Transverse colon (tissue), 4 donors: ENCODE measurements around the gene ARGLU1. TPM values are rescaled to one million over a fixed set of nuclear protein-coding genes. Genes with fewer than 3 reads are reported as not detected.
A peak's percentile ranks its signal among the peaks of the same experiment; 100 is the strongest.

Experiments
- DNase-seq: peaks from one replicate; pipeline ENCODE4 v3.0.0-alpha.2; 2019
- H3K27ac ChIP-seq, 4 donors: fragments of 200-600 bp; sonication (generic); 2 replicates each; pipeline ENCODE4 v1.5.1; 2016 to 2018; ENCODE audit warnings: inconsistent platforms in 4 of 4
- H3K27me3 ChIP-seq: fragments of 200-600 bp; sonication (generic); 2 replicates; pipeline ENCODE4 v1.5.1; 2017; ENCODE audit warnings: inconsistent platforms
- H3K36me3 ChIP-seq, 4 donors: fragments of 200-600 bp; sonication (generic); 2 replicates each; pipeline ENCODE4 v1.5.1; 2017 to 2019; ENCODE audit warnings: inconsistent platforms in 4 of 4
- H3K4me1 ChIP-seq, 4 donors: fragments of 200-600 bp; sonication (generic); 2 replicates each; pipeline ENCODE4 v1.5.1; 2017 to 2020; ENCODE audit warnings: inconsistent platforms in 4 of 4
- H3K4me3 ChIP-seq, 4 donors: fragments of 200-600 bp; sonication (generic); 1 replicate in 1 of 4; 2 replicates in 3 of 4; pipeline versions ENCODE4 v1.5.1 to v1.6.1; 2017 to 2019; ENCODE audit warnings: inconsistent platforms in 4 of 4
- H3K9me3 ChIP-seq, 2 donors: fragments of 200-600 bp; sonication (generic); 2 replicates each; pipeline ENCODE4 v1.5.1; 2017 to 2019; ENCODE audit warnings: inconsistent platforms in 2 of 2
- EP300 ChIP-seq: sonication (generic); formaldehyde crosslinking; IDR thresholded peaks from one replicate; pipeline ENCODE4 v1.6.1; 2017; ENCODE audit warnings: antibody characterized with exemption, low read depth
- POLR2A ChIP-seq: fragments of 450-650 bp; IDR thresholded peaks from one replicate; pipeline ENCODE4 v1.6.1; 2016; ENCODE audit warnings: antibody characterized with exemption, mild to moderate bottlenecking, moderate library complexity
- POLR2AphosphoS5 ChIP-seq, 3 donors: sonication (generic); formaldehyde crosslinking; IDR thresholded peaks; one replicate each; pipeline ENCODE4 v1.6.1; 2016; ENCODE audit warnings: antibody characterized with exemption in 3 of 3
- WGBS, 2 donors: methylation state at CpG; one replicate each; pipeline ENCODE4 v1.1.5; 2018; ENCODE audit warnings: low coverage in 1 of 2; 5-methylcytosine and 5-hydroxymethylcytosine counted together
- in situ Hi-C, 4 donors: fragments of 200-750 bp; cut with MboI; loops; one replicate each; pipeline versions ENCODE4 v1.15.0 to v1.15.1; 2017; ENCODE audit warnings: low sequenced_read_pairs in 3 of 4, low pct_ligation_motif_present in 1 of 4, low pct_unique_long_range_greater_than_20kb in 1 of 4
- intact Hi-C: fragments of 100-400 bp; cut with DNase I; formaldehyde crosslinking; loops from one replicate; pipeline ENCODE4 v1.15.1; 2023; ENCODE audit warnings: low total_unique reads
- total RNA-seq, 4 donors: library from RNA; depleted of rRNA; stranded (reverse); fragments of >200 nt; gene quantifications; one replicate each; pipeline ENCODE4 v1.1.0, GENCODE V29; 2016
- TF ChIP-seq, protein P1 (sequence below), 5 experiments: fragments of 200-600 bp in 3 of 5; fragments of 450-650 bp in 2 of 5; sonication (generic) in 3 of 5; IDR thresholded peaks; 1 replicate in 2 of 5; 2 replicates in 3 of 5; pipeline ENCODE4 v1.5.1; 2016 to 2017; ENCODE audit warnings: antibody characterized with exemption in 5 of 5, inconsistent platforms in 3 of 5, mild to moderate bottlenecking in 2 of 5, moderate library complexity in 1 of 5

ARGLU1 gene
- total RNA-seq, 4 donors from 2014 or later, result 106 to 155 (median 155) TPM

DNA sequence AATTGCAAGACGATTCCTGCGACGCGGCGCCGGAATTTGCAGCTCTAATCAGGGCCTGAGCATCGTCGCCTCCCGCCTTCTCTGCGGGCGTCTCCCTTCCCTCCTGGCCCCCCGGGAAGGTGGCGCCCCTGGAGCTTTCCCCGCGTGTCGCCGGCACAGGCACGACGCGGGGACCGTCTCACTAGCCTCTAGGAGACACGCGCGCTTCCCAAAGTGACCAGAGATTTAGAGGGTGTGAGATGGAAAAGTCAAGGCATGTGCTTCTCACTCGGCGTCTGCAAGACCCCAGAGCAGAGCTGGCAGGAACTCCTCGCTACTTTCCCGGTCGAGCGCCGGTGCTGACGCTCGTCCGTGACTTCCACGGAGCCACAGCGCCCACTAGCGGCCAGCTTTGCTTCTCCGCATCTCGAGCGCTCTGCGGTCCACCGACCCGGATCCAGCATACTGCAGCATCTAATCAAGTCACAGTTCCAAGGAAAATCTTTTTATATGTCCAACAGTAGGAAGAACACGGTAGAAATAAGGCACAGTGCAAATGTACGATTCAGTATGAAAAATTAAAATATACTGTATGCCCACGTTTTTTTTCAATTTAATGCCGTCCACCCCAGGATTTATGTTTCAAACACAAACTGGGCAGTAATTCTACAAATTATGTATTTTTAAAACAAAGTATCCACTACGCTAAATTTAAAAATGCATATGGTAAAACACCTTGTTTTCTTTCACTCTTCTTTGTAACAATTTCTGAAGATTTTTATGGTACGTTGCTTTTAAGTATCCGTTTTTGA is 31.5 kb downstream of the ARGLU1 start:
- peaks cover 0 to 3% (median under 1%) of the 10 kb centered on the region in 4 donors for H3K36me3 ChIP-seq
- no peaks in the 10 kb centered on the region for H3K9me3 ChIP-seq
- DNase-seq, result peak; percentile 93
- in situ Hi-C loops (loop anchor here in 2 of 4 donors (25.0 kb wide), 2 partner anchors 1949 to 1974 kb away; no protein-coding TSS in a partner anchor), intact Hi-C loops (no loop called here)
- peaks cover 3 to 14% (median 9%) of the 10 kb centered on the region in 4 donors for H3K4me1 ChIP-seq
- peaks cover 7% of the 10 kb centered on the region for H3K27me3 ChIP-seq
- WGBS, 2 donors, result 6 to 33% methylated on average over 7 to 39 of the region's 50 CpGs
- H3K4me3 ChIP-seq, result peak overlapping the region; percentile 47 to 88 (median 81)
- no peak for TF ChIP-seq POLR2A
- TF ChIP-seq EP300, result no peak
- TF ChIP-seq POLR2AphosphoS5 (IDR thresholded peaks at IDR 0.05), result peak in 1 of 3 donors; percentile 34
- TF ChIP-seq, protein P1, sequence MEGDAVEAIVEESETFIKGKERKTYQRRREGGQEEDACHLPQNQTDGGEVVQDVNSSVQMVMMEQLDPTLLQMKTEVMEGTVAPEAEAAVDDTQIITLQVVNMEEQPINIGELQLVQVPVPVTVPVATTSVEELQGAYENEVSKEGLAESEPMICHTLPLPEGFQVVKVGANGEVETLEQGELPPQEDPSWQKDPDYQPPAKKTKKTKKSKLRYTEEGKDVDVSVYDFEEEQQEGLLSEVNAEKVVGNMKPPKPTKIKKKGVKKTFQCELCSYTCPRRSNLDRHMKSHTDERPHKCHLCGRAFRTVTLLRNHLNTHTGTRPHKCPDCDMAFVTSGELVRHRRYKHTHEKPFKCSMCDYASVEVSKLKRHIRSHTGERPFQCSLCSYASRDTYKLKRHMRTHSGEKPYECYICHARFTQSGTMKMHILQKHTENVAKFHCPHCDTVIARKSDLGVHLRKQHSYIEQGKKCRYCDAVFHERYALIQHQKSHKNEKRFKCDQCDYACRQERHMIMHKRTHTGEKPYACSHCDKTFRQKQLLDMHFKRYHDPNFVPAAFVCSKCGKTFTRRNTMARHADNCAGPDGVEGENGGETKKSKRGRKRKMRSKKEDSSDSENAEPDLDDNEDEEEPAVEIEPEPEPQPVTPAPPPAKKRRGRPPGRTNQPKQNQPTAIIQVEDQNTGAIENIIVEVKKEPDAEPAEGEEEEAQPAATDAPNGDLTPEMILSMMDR (IDR thresholded peaks at IDR 0.05), result peak; percentile 95 to 97 (median 96)
- H3K27ac ChIP-seq, result peak overlapping the region; percentile 87 to 92 (median 91)

DNA sequence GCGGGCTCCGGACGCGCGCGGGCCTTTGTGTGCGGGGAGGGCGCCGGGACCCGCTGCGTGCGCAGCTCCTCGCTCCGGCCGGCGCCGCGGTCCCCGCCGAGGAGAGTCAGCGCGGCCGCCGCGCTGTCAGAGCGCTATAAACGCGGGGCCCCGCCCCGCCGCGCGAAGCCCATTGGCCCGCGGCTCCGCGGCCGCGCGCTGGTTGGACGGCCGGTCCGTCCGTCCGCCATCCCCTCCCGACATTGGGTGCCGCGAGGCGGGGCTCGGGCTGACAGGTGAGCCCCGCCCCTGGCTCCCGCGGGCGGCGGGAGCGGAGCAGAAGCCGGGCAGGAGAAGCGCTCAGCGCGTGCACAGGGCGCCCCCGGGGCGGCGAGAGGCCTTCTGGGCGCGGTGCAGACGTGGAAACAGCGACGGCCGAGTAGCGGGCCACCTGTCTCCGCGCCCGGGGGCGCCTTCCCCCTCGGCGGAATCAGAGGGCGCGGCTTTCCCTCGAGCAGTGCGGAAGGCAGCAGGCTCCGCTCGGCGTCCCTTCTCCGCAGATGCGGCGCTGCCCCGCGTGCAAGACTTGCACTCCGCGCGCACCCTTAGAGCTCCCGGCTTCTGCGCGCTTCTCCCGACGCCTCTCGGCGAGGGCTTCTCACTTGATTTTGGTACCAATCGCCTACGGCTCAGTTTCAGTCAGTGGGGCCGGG is 32.2 kb downstream of the ARGLU1 start, which contains the start of gene EFNB2:
EFNB2 (minus strand) TSS at position 111 of the 692 bp plus-strand sequence. CDS start 698 bp downstream, outside the sequence.
- peak within 1 kb of the TSS; percentile 89 to 92 (median 91) for H3K27ac ChIP-seq
- DNase-seq, result peak; percentile 93
- TF ChIP-seq, protein P1 (IDR thresholded peaks at IDR 0.05), result peak in 1 of 5 experiments; percentile 7
- no peak for TF ChIP-seq EP300
- peak; percentile 75 to 94 (median 90) for TF ChIP-seq POLR2AphosphoS5 (IDR thresholded peaks at IDR 0.05)
- peak; percentile 62 for TF ChIP-seq POLR2A
- H3K36me3 ChIP-seq, result no peaks in the 10 kb centered on the region
- WGBS, 2 donors, result 2% methylated on average over 22 of the region's 102 CpGs; no CpG with 5 or more reads in 1 of the 2 donors
- H3K4me1 ChIP-seq, result peaks cover 3 to 21% (median 12%) of the 10 kb centered on the region in 4 donors
- H3K9me3 ChIP-seq, result no peaks in the 10 kb centered on the region
- peaks cover 7% of the 10 kb centered on the region for H3K27me3 ChIP-seq
- peak within 1 kb of the TSS; percentile 74 to 88 (median 82) for H3K4me3 ChIP-seq
- in situ Hi-C loops (loop anchor here in 2 of 4 donors (25.0 kb wide), 2 partner anchors 1948 to 1973 kb away; no protein-coding TSS in a partner anchor), intact Hi-C loops (no loop called here)

DNA sequence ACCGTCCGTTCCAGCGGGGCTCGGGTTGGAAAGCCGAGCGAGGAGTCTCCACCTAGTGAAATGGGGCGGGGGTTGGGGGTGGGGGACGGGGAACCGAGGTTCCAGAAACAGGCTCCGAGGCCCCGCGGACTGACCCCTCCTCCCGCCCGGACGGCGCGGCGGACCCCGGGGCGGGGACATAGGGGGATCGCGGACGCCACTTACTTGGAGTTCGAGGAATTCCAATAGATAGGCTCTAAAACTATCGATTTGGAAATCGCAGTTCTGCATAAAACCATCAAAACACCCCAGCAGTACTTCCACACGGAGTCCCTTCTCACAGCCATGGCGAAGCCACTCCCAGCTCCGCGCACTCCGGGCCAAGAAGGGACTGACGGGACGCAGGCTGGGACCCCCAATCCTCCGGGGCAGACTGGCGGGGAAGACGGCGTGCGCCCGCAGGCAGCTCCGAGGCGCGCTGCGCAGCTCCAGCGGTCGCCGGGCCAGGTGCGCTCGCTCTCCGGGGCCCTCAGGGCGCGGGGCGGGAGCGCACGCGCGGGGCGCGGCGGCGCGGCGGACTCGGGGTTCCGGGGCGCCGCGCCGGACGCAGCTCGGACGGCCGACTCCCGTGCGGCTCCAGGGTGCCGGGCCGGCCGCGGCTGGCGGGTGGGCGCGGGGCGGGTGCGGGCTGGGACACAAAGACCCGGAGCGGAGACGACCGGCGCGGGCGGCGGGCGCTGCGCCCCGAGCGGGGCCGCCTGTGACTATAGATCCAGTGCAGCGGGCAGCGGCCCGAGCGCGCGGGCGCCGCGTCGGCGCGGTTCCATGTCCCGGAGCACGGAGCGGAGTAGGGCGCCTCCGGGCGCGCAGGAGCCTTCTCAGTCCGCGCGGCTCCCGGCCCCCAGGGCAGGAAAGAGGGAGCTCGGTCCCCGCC is 33.0 kb downstream of the ARGLU1 start:
- WGBS, 2 donors, result 1% methylated on average over 30 of the region's 121 CpGs; no CpG with 5 or more reads in 1 of the 2 donors
- in situ Hi-C loops (loop anchor here in 2 of 4 donors (25.0 kb wide), 2 partner anchors 1948 to 1973 kb away; no protein-coding TSS in a partner anchor), intact Hi-C loops (no loop called here)
- H3K4me1 ChIP-seq, result peaks cover 3 to 29% (median 19%) of the 10 kb centered on the region in 4 donors
- H3K4me3 ChIP-seq, result peak overlapping the region; percentile 74 to 88 (median 82)
- peaks cover 7% of the 10 kb centered on the region for H3K27me3 ChIP-seq
- TF ChIP-seq POLR2A (no peak), EP300 (no peak), POLR2AphosphoS5 (IDR thresholded peaks at IDR 0.05) (no peak)
- TF ChIP-seq, protein P1 (IDR thresholded peaks at IDR 0.05), result no peak
- no peaks in the 10 kb centered on the region for H3K36me3 ChIP-seq
- no peak for DNase-seq
- H3K9me3 ChIP-seq, result no peaks in the 10 kb centered on the region
- H3K27ac ChIP-seq, result peak overlapping the region; percentile 89 to 92 (median 91)
